SK-N-SH (cell line): ENCODE data around the gene NHSL1. TPM values are rescaled to one million over a fixed set of nuclear protein-coding genes. Genes with fewer than 3 reads are reported as not detected.

Source experiments
- CTCF ChIA-PET: fragments of 300-600, 350-600 bp; formaldehyde crosslinking; extraction: SDS; loops from one replicate; lab custom pipeline; 2021; lab: Yijun Ruan, JAX
- POLR2A ChIA-PET: fragments of 350-600 bp; sonication (Branson Sonifier 250); formaldehyde crosslinking; extraction: SDS; loops from one replicate; lab custom pipeline; 2020; ENCODE audit warnings: antibody characterized with exemption, inconsistent platforms; lab: Yijun Ruan, JAX
- DNase-seq: peaks from one replicate; pipeline ENCODE4 v3.0.0; 2012
- H2AFZ ChIP-seq: fragments of 200-600 bp; sonication (generic); 2 replicates; pipeline ENCODE4 v1.8.1; 2016; ENCODE audit warnings: antibody characterized with exemption, mild to moderate bottlenecking, low read depth
- H3F3A ChIP-seq: fragments of 200-600 bp; sonication (generic); replicated peaks from 2 replicates; pipeline ENCODE3; 2016; ENCODE audit warnings: antibody characterized with exemption, mild to moderate bottlenecking; ENCODE audit not compliant: insufficient read depth
- H3K27ac ChIP-seq, 2 experiments: fragments of 200-500 bp in 1 of 2; fragments of 200-600 bp in 1 of 2; sonication (Bioruptor generic) in 1 of 2; sonication (generic), shearing (Covaris generic) in 1 of 2; 2 replicates each; pipeline versions ENCODE4 v1.5.1 to v1.6.1; 2014 to 2016; ENCODE audit warnings: low read depth in 2 of 2, inconsistent platforms in 1 of 2, low read length in 1 of 2, mild to moderate bottlenecking in 1 of 2, mixed read lengths in 1 of 2
- H3K27me3 ChIP-seq: fragments of 200-600 bp; sonication (generic), shearing (Covaris generic); 2 replicates; pipeline ENCODE4 v1.6.1; 2016; ENCODE audit warnings: mixed run types; ENCODE audit not compliant: insufficient read depth
- H3K36me3 ChIP-seq, 2 experiments: fragments of 200-500 bp in 1 of 2; fragments of 200-600 bp in 1 of 2; sonication (Bioruptor generic) in 1 of 2; sonication (generic) in 1 of 2; replicated peaks in 1 of 2; 2 replicates each; pipeline versions ENCODE3 to v1.5.1; 2014 to 2016; ENCODE audit warnings: low read length in 1 of 2, mild to moderate bottlenecking in 1 of 2; ENCODE audit not compliant: insufficient read depth in 2 of 2, control insufficient read depth in 1 of 2
- H3K4me1 ChIP-seq, 2 experiments: fragments of 200-500 bp in 1 of 2; fragments of 200-600 bp in 1 of 2; sonication (Bioruptor generic) in 1 of 2; sonication (generic), shearing (Covaris generic) in 1 of 2; 2 replicates each; pipeline versions ENCODE4 v1.5.1 to v1.6.1; 2014 to 2016; ENCODE audit warnings: low read depth in 1 of 2, low read length in 1 of 2, mixed run types in 1 of 2; ENCODE audit not compliant: insufficient read depth in 2 of 2, control insufficient read depth in 1 of 2
- H3K4me2 ChIP-seq: fragments of 200-600 bp; sonication (generic), shearing (Covaris generic); 2 replicates; pipeline ENCODE4 v1.6.1; 2017; ENCODE audit warnings: mixed run types
- H3K4me3 ChIP-seq, 2 experiments: fragments of 200-500 bp in 1 of 2; fragments of 200-600 bp in 1 of 2; sonication (Bioruptor generic) in 1 of 2; sonication (generic), shearing (Covaris generic) in 1 of 2; 2 replicates each; pipeline versions ENCODE4 v1.5.1 to v1.8.1; 2014 to 2016; ENCODE audit warnings: low read depth in 2 of 2, inconsistent platforms in 1 of 2, low read length in 1 of 2, mild to moderate bottlenecking in 1 of 2, mixed read lengths in 1 of 2, moderate library complexity in 1 of 2
- H3K79me2 ChIP-seq: fragments of 200-600 bp; sonication (generic); 2 replicates; pipeline ENCODE4 v1.8.1; 2017; ENCODE audit warnings: mild to moderate bottlenecking; ENCODE audit not compliant: insufficient read depth
- H3K9ac ChIP-seq: fragments of 200-600 bp; sonication (generic); 2 replicates; pipeline ENCODE4 v1.6.1; 2017; ENCODE audit warnings: mixed run types
- H3K9me2 ChIP-seq: fragments of 200-600 bp; sonication (generic); 2 replicates; pipeline ENCODE4 v1.6.1; 2017; ENCODE audit warnings: mixed run types
- H3K9me3 ChIP-seq: fragments of 200-600 bp; sonication (generic); 2 replicates; pipeline ENCODE4 v1.6.1; 2017; ENCODE audit warnings: mixed run types, mild to moderate bottlenecking, moderate library complexity
- H4K20me1 ChIP-seq: fragments of 200-600 bp; sonication (generic); 2 replicates; pipeline ENCODE4 v1.6.1; 2017; ENCODE audit warnings: mild to moderate bottlenecking, mixed run types; ENCODE audit not compliant: insufficient read depth
- EZH2phosphoT487 ChIP-seq: fragments of 200-600 bp; sonication (generic); IDR thresholded peaks from 2 replicates; pipeline ENCODE4 v1.6.1; 2017; ENCODE audit warnings: low read depth, mixed run types, mild to moderate bottlenecking, antibody characterized with exemption, moderate library complexity, borderline replicate concordance
- FOXM1 ChIP-seq: IDR thresholded peaks from 2 replicates; pipeline ENCODE4 v1.4.0; 2012; ENCODE audit warnings: low read depth, mild to moderate bottlenecking
- GATA2 ChIP-seq: sonication (generic); formaldehyde crosslinking; IDR thresholded peaks from 2 replicates; pipeline ENCODE4 v1.5.0; 2020; ENCODE audit warnings: mild to moderate bottlenecking, missing genetic modification reagents
- MXI1 ChIP-seq: IDR thresholded peaks from 2 replicates; pipeline ENCODE4 v1.6.1; 2012; ENCODE audit warnings: mild to moderate bottlenecking, low read depth, low read length, improper control_type of control experiment
- NFIC ChIP-seq: IDR thresholded peaks from 2 replicates; pipeline ENCODE4 v1.4.0; 2012; ENCODE audit warnings: borderline replicate concordance
- RAD21 ChIP-seq: IDR thresholded peaks from 2 replicates; pipeline ENCODE4 v1.6.1; 2012; ENCODE audit warnings: mild to moderate bottlenecking, low read length
- RCOR1 ChIP-seq: fragments of 150-350 bp; IDR thresholded peaks from 2 replicates; pipeline ENCODE4 v1.6.1; 2017; ENCODE audit warnings: antibody characterized with exemption, low read length
- SIN3A ChIP-seq: IDR thresholded peaks from 2 replicates; pipeline ENCODE4 v1.6.1; 2012; ENCODE audit warnings: low read depth, mild to moderate bottlenecking, low read length, moderate library complexity, borderline replicate concordance
- TCF12 ChIP-seq: IDR thresholded peaks from 2 replicates; pipeline ENCODE4 v1.4.0; 2012
- TEAD4 ChIP-seq: IDR thresholded peaks from 2 replicates; pipeline ENCODE4 v1.4.0; 2012; ENCODE audit warnings: mild to moderate bottlenecking, borderline replicate concordance; ENCODE audit not compliant: insufficient read depth
- USF1 ChIP-seq: IDR thresholded peaks from 2 replicates; pipeline ENCODE4 v1.4.0; 2012; ENCODE audit warnings: low read depth, borderline replicate concordance
- YY1 ChIP-seq: IDR thresholded peaks from 2 replicates; pipeline ENCODE4 v1.4.0; 2012; ENCODE audit warnings: low read depth, mild to moderate bottlenecking
- WGBS: methylation state at CpG from one replicate; pipeline ENCODE4 v1.1.6; 2017; ENCODE audit warnings: low lambda C conversion rate; 5-methylcytosine and 5-hydroxymethylcytosine counted together
- polyA plus RNA-seq, 3 experiments: library from polyadenylated mRNA; depleted of rRNA; stranded (reverse); fragments of >200 nt; gene quantifications; 2 replicates each; pipeline ENCODE4 v1.2.3, GENCODE V29; 2012
- TF ChIP-seq, protein P1 (sequence below): fragments of 150-350 bp; IDR thresholded peaks from 2 replicates; pipeline ENCODE4 v1.6.1; 2016; ENCODE audit warnings: mild to moderate bottlenecking, low read depth, low read length
- TF ChIP-seq, protein P2 (sequence below): IDR thresholded peaks from 2 replicates; pipeline ENCODE4 v1.4.0; 2012; ENCODE audit warnings: low read depth
- TF ChIP-seq, protein P3 (sequence below): IDR thresholded peaks from 2 replicates; pipeline ENCODE4 v1.4.0; 2012; ENCODE audit warnings: low read depth, borderline replicate concordance
- TF ChIP-seq, protein P4 (sequence below): IDR thresholded peaks from 2 replicates; pipeline ENCODE4; 2012

Gene NHSL1
- polyA plus RNA-seq, 1 of the 3 experiments (the other 2 are of a cell fraction): under 0.01 TPM

DNA sequence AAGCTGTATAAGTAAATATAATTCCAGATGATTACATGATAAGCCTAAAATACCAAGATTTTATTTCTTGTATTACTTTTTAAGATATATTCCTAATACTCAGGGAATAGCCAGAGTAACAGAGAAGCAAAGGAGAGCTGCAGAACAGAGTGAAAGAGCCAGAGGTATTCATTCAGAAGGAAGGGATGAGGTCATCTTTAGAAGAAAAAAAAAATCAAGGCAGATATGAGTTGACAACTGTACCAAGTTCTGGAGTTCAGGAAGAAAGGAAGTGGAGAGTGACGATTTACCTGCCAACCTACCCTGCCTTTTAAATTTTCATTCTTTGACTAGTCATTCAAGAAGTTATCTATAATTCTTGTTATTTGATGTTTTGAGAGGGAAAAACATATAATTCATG, 28.8 kb upstream of the NHSL1 start:
- ChIA-PET CTCF (no interaction called here), POLR2A (no interaction called here)
- Histone ChIP-seq H2AFZ (no peak overlapping the region), H4K20me1 (no peaks in the 10 kb centered on the region), H3K27me3 (no peaks in the 10 kb centered on the region; the same call in 1 of the 2 replicates), H3K4me2 (no peak overlapping the region), H3K9me2 (no peaks in the 10 kb centered on the region), H3K27ac (no peak overlapping the region), H3K9me3 (no peaks in the 10 kb centered on the region), H3K9ac (no peak overlapping the region), H3F3A (no peaks in the 10 kb centered on the region), H3K4me3 (no peak overlapping the region), H3K36me3 (no peaks in the 10 kb centered on the region), H3K79me2 (no peaks in the 10 kb centered on the region), H3K4me1 (no peaks in the 10 kb centered on the region; a peak in 1 of 4 replicates)
- no peak for TF ChIP-seq EZH2phosphoT487
- no peak for TF ChIP-seq FOXM1
- no peak for TF ChIP-seq MXI1
- TF ChIP-seq, protein P1, sequence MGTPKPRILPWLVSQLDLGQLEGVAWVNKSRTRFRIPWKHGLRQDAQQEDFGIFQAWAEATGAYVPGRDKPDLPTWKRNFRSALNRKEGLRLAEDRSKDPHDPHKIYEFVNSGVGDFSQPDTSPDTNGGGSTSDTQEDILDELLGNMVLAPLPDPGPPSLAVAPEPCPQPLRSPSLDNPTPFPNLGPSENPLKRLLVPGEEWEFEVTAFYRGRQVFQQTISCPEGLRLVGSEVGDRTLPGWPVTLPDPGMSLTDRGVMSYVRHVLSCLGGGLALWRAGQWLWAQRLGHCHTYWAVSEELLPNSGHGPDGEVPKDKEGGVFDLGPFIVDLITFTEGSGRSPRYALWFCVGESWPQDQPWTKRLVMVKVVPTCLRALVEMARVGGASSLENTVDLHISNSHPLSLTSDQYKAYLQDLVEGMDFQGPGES: no peak
- TF ChIP-seq YY1: no peak
- TF ChIP-seq, protein P2, sequence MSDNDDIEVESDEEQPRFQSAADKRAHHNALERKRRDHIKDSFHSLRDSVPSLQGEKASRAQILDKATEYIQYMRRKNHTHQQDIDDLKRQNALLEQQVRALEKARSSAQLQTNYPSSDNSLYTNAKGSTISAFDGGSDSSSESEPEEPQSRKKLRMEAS: no peak
- no peak for TF ChIP-seq RCOR1
- TF ChIP-seq RAD21: no peak
- TF ChIP-seq GATA2: no peak
- no peak for TF ChIP-seq SIN3A
- TF ChIP-seq, protein P3, sequence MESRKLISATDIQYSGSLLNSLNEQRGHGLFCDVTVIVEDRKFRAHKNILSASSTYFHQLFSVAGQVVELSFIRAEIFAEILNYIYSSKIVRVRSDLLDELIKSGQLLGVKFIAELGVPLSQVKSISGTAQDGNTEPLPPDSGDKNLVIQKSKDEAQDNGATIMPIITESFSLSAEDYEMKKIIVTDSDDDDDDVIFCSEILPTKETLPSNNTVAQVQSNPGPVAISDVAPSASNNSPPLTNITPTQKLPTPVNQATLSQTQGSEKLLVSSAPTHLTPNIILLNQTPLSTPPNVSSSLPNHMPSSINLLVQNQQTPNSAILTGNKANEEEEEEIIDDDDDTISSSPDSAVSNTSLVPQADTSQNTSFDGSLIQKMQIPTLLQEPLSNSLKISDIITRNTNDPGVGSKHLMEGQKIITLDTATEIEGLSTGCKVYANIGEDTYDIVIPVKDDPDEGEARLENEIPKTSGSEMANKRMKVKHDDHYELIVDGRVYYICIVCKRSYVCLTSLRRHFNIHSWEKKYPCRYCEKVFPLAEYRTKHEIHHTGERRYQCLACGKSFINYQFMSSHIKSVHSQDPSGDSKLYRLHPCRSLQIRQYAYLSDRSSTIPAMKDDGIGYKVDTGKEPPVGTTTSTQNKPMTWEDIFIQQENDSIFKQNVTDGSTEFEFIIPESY: no peak
- TF ChIP-seq, protein P4, sequence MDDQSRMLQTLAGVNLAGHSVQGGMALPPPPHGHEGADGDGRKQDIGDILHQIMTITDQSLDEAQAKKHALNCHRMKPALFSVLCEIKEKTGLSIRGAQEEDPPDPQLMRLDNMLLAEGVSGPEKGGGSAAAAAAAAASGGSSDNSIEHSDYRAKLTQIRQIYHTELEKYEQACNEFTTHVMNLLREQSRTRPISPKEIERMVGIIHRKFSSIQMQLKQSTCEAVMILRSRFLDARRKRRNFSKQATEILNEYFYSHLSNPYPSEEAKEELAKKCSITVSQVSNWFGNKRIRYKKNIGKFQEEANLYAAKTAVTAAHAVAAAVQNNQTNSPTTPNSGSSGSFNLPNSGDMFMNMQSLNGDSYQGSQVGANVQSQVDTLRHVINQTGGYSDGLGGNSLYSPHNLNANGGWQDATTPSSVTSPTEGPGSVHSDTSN: no peak
- no peak for TF ChIP-seq TCF12
- TF ChIP-seq USF1: no peak
- no peak for TF ChIP-seq NFIC
- no peak for TF ChIP-seq TEAD4
- no peak for DNase-seq
- WGBS: 4% methylated on average over 1 of the region's 1 CpG
